HepG2 (cell line): ENCODE data around the gene HMMR. TPM values are rescaled to one million over a fixed set of nuclear protein-coding genes. Genes with fewer than 3 reads are reported as not detected.

Experiments used
- ARNT2 ChIP-seq: sonication (generic); formaldehyde crosslinking; IDR thresholded peaks from 2 replicates; pipeline ENCODE4 v1.8.0; 2022; ENCODE audit warnings: mild to moderate bottlenecking, low read depth, missing genetic modification reagents, moderate library complexity
- CHD4 ChIP-seq: fragments of 200-600 bp; sonication (generic); IDR thresholded peaks from 2 replicates; pipeline ENCODE4 v1.7.0; 2017; ENCODE audit warnings: mild to moderate bottlenecking, low read length, borderline replicate concordance
- FOXM1 ChIP-seq: sonication (generic); formaldehyde crosslinking; IDR thresholded peaks from 2 replicates; pipeline ENCODE4 v1.5.0; 2020; ENCODE audit warnings: missing genetic modification reagents
- MIXL1 ChIP-seq: IDR thresholded peaks from 2 replicates; pipeline ENCODE4 v1.6.1; 2016
- NFYC ChIP-seq: IDR thresholded peaks from 2 replicates; pipeline ENCODE4 v1.6.1; 2016; ENCODE audit warnings: missing genetic modification reagents, missing compliant biosample characterization
- PHF8 ChIP-seq: sonication (generic); formaldehyde crosslinking; IDR thresholded peaks from 2 replicates; pipeline ENCODE4 v1.5.0; 2020; ENCODE audit warnings: missing genetic modification reagents
- RNF2 ChIP-seq: fragments of 450-650 bp; conservative IDR thresholded peaks from 2 replicates; pipeline ENCODE4 v1.6.1; 2016; ENCODE audit warnings: low read depth
- SOX6 ChIP-seq, 2 experiments: fragments of 450-650 bp in 1 of 2; sonication (generic) in 1 of 2; formaldehyde crosslinking in 1 of 2; IDR thresholded peaks; 2 replicates each; pipeline versions ENCODE4 v1.4.0 to v1.6.1; 2017 to 2020; ENCODE audit warnings: antibody characterized with exemption in 1 of 2, mild to moderate bottlenecking in 1 of 2, missing genetic modification reagents in 1 of 2
- SRF ChIP-seq: IDR thresholded peaks from 2 replicates; pipeline ENCODE4 v1.6.1; 2011; ENCODE audit warnings: mild to moderate bottlenecking, low read depth, low read length, moderate library complexity
- TEAD3 ChIP-seq: optimal IDR thresholded peaks from 2 replicates; pipeline ENCODE3; 2016; ENCODE audit warnings: borderline replicate concordance
- ZBTB21 ChIP-seq: sonication (generic); formaldehyde crosslinking; IDR thresholded peaks from 2 replicates; pipeline ENCODE4 v1.4.0; 2020; ENCODE audit warnings: missing genetic modification reagents
- ZNF20 ChIP-seq: sonication (generic); formaldehyde crosslinking; IDR thresholded peaks from 2 replicates; pipeline ENCODE4 v1.4.0; 2020; ENCODE audit warnings: mild to moderate bottlenecking, moderate library complexity, missing genetic modification reagents
- ZNF205 ChIP-seq: IDR thresholded peaks from 2 replicates; pipeline ENCODE4 v1.6.1; 2018; ENCODE audit warnings: missing biosample characterization, missing genetic modification reagents
- ZNF225 ChIP-seq: sonication (generic); formaldehyde crosslinking; IDR thresholded peaks from 2 replicates; pipeline ENCODE4 v1.4.0; 2020; ENCODE audit warnings: mild to moderate bottlenecking, missing genetic modification reagents
- ZNF468 ChIP-seq: sonication (generic); formaldehyde crosslinking; IDR thresholded peaks from 2 replicates; pipeline ENCODE4 v1.8.0; 2022; ENCODE audit warnings: mild to moderate bottlenecking, moderate library complexity, missing genetic modification reagents
- ZNF563 ChIP-seq: sonication (generic); formaldehyde crosslinking; IDR thresholded peaks from 2 replicates; pipeline ENCODE4 v1.8.0; 2022; ENCODE audit warnings: mild to moderate bottlenecking, moderate library complexity, missing genetic modification reagents
- ZNF816 ChIP-seq: sonication (generic); formaldehyde crosslinking; IDR thresholded peaks from 2 replicates; pipeline ENCODE4 v1.8.0; 2022; ENCODE audit warnings: missing genetic modification reagents, mild to moderate bottlenecking, borderline replicate concordance
- polyA plus RNA-seq, 8 experiments: library from polyadenylated mRNA; depleted of rRNA in 3 of 8; stranded (reverse) in 7 of 8; unstranded in 1 of 8; fragments of >200 nt; fragmentation: Illumina TruSeq in 4 of 8; extraction: Trizol in 4 of 8; gene quantifications; 2 replicates each; pipeline versions ENCODE4 v1.2.1 to v1.2.3, GENCODE V29; 2011 to 2016; ENCODE audit warnings: low read depth in 4 of 8, missing spikeins in 1 of 8, mixed read lengths in 1 of 8; ENCODE audit not compliant: insufficient read depth in 1 of 8
- total RNA-seq, 5 experiments: library from RNA; depleted of rRNA; stranded (reverse); fragments of >200 nt; fragmentation: Illumina TruSeq; extraction: Trizol; gene quantifications; 2 replicates each; pipeline ENCODE4 v1.2.3, GENCODE V29; 2016; ENCODE audit warnings: low read depth in 1 of 5
- TF ChIP-seq, protein P1 (sequence below), 2 experiments: sonication (generic) in 1 of 2; formaldehyde crosslinking in 1 of 2; IDR thresholded peaks; 2 replicates each; pipeline versions ENCODE4 v1.4.0 to v1.6.1; 2018 to 2020; ENCODE audit warnings: missing genetic modification reagents in 2 of 2, borderline replicate concordance in 1 of 2, low read depth in 1 of 2, mild to moderate bottlenecking in 1 of 2, missing biosample characterization in 1 of 2
- TF ChIP-seq, protein P2 (sequence below): sonication (generic); formaldehyde crosslinking; IDR thresholded peaks from 2 replicates; pipeline ENCODE4 v1.5.0; 2020; ENCODE audit warnings: mild to moderate bottlenecking, missing genetic modification reagents
- TF ChIP-seq, protein P3 (sequence below): IDR thresholded peaks from 2 replicates; pipeline ENCODE4 v1.6.1; 2016; ENCODE audit warnings: low read depth, control low read depth
- TF ChIP-seq, protein P4 (sequence below): sonication (generic); formaldehyde crosslinking; IDR thresholded peaks from 2 replicates; pipeline ENCODE4 v1.8.0; 2022; ENCODE audit warnings: missing genetic modification reagents, low read depth, mild to moderate bottlenecking, borderline replicate concordance
- TF ChIP-seq, protein P5 (sequence below): IDR thresholded peaks from 2 replicates; pipeline ENCODE4 v1.6.1; 2016; ENCODE audit warnings: mild to moderate bottlenecking

Gene HMMR
- total and polyA plus RNA-seq, 2 of the 13 experiments (the other 11 are each of a cell fraction or from before 2014, with no cell fraction given), result 8.5 to 48.3 TPM

DNA sequence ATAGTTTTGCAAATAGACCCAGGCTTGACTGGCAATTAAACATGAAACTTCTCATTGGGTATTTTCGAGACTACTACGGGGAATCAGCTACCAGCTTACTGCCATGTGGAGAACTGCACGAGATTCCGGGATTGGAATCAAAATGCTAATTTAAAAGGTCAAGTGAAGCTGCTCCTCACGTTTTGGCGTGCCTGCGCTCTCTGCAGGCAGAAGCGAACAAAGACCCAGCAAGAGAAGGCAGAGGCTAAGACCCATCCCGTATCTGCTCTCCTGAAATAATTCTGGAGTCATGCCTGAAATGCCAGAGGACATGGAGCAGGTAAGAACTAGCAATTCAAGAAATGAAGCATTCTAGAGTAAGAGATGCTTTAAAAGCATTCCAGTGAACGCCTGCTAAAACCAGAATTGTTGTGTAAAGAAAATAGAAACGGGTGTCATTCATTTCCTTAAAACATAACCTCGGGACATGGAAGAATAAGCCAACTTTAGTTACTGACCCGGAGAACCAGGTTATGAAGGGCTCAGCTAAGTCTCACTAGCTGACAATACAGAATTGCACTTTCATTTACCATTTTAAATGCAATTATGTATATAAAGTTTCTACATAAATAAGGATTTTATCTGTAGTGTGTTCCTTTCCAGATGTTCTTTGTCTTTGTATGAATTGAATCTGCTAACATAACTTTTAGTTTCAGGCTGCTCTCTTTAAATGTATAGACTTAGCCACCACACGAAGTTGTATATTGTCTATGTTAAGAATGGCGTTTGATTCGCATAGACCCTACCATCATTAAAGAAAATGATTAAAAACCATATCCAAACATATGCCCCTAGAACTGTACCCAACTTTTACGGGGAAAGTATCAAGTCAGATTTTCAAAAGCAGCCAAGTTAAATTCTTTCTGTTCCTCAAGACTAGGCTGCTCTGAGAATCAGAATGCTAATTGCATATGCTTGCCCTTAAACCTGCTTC is 43.0 kb downstream of the HMMR start (continued):
- TF ChIP-seq, protein P1, sequence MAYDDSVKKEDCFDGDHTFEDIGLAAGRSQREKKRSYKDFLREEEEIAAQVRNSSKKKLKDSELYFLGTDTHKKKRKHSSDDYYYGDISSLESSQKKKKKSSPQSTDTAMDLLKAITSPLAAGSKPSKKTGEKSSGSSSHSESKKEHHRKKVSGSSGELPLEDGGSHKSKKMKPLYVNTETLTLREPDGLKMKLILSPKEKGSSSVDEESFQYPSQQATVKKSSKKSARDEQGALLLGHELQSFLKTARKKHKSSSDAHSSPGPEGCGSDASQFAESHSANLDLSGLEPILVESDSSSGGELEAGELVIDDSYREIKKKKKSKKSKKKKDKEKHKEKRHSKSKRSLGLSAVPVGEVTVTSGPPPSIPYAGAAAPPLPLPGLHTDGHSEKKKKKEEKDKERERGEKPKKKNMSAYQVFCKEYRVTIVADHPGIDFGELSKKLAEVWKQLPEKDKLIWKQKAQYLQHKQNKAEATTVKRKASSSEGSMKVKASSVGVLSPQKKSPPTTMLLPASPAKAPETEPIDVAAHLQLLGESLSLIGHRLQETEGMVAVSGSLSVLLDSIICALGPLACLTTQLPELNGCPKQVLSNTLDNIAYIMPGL (CRISPR knock-in tag; IDR thresholded peaks at IDR 0.05; ENCODE audit: borderline replicate concordance in 1 of 2, low read depth in 1 of 2), result peak in 1 of 2 experiments; percentile 44; a peak in 1 of 4 replicates
- TF ChIP-seq, protein P2, sequence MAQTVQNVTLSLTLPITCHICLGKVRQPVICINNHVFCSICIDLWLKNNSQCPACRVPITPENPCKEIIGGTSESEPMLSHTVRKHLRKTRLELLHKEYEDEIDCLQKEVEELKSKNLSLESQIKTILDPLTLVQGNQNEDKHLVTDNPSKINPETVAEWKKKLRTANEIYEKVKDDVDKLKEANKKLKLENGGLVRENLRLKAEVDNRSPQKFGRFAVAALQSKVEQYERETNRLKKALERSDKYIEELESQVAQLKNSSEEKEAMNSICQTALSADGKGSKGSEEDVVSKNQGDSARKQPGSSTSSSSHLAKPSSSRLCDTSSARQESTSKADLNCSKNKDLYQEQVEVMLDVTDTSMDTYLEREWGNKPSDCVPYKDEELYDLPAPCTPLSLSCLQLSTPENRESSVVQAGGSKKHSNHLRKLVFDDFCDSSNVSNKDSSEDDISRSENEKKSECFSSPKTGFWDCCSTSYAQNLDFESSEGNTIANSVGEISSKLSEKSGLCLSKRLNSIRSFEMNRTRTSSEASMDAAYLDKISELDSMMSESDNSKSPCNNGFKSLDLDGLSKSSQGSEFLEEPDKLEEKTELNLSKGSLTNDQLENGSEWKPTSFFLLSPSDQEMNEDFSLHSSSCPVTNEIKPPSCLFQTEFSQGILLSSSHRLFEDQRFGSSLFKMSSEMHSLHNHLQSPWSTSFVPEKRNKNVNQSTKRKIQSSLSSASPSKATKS, result no peak
- TF ChIP-seq PHF8 (CRISPR knock-in tag) (peak; percentile 21; the same call in 1 of the 2 replicates), TEAD3 (CRISPR knock-in tag) (peak; percentile 78), RNF2 (no peak), ZNF20 (CRISPR knock-in tag) (no peak), SOX6 (IDR thresholded peaks at IDR 0.05) (no peak), SOX6 (CRISPR knock-in tag; IDR thresholded peaks at IDR 0.05) (peak; percentile 2; the same call in 1 of the 2 replicates), ZNF225 (no peak), SRF (no peak), CHD4 (no peak), MIXL1 (CRISPR knock-in tag) (no peak), ZNF205 (0 out of 2 replicates have a peak, but pooled peaks have one; percentile 18), ZBTB21 (CRISPR knock-in tag) (no peak), NFYC (CRISPR knock-in tag) (peak; percentile 48; the same call in 1 of the 2 replicates), FOXM1 (no peak), ARNT2 (no peak), ZNF816 (CRISPR knock-in tag) (no peak), ZNF468 (no peak), ZNF563 (CRISPR knock-in tag) (no peak)
- TF ChIP-seq, protein P3, sequence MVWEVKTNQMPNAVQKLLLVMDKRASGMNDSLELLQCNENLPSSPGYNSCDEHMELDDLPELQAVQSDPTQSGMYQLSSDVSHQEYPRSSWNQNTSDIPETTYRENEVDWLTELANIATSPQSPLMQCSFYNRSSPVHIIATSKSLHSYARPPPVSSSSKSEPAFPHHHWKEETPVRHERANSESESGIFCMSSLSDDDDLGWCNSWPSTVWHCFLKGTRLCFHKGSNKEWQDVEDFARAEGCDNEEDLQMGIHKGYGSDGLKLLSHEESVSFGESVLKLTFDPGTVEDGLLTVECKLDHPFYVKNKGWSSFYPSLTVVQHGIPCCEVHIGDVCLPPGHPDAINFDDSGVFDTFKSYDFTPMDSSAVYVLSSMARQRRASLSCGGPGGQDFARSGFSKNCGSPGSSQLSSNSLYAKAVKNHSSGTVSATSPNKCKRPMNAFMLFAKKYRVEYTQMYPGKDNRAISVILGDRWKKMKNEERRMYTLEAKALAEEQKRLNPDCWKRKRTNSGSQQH (CRISPR knock-in tag), result no peak
- TF ChIP-seq, protein P4, sequence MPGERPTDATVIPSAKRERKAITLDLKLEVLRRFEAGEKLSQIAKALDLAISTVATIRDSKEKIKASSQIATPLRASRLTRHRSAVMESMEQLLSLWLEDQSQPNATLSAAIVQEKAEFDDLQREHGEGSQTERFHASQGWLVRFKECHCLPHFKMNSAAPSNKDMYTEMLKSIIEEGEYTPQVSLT (CRISPR knock-in tag), result no peak
- TF ChIP-seq, protein P5, sequence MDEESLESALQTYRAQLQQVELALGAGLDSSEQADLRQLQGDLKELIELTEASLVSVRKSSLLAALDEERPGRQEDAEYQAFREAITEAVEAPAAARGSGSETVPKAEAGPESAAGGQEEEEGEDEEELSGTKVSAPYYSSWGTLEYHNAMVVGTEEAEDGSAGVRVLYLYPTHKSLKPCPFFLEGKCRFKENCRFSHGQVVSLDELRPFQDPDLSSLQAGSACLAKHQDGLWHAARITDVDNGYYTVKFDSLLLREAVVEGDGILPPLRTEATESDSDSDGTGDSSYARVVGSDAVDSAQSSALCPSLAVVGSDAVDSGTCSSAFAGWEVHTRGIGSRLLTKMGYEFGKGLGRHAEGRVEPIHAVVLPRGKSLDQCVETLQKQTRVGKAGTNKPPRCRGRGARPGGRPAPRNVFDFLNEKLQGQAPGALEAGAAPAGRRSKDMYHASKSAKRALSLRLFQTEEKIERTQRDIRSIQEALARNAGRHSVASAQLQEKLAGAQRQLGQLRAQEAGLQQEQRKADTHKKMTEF (CRISPR knock-in tag), result no peak
